D721Med (cell line): ENCODE results near the gene SERPINA3.
"Not testable (repeated sequence)": the region's sequence is repeated elsewhere in the genome, so short reads cannot be mapped to it uniquely, and the experiment has no call there.

Experiments
- DNase-seq: peaks from one replicate; pipeline ENCODE4 v3.0.0; 2011; ENCODE audit warnings: low spot score; ENCODE audit not compliant: insufficient read length
- FAIRE-seq: peaks from 2 replicates; lab custom pipeline; 2011; peaks lifted over from hg19 to GRCh38; lab: Jason Lieb, UNC
- CTCF ChIP-seq: IDR thresholded peaks from 2 replicates; pipeline ENCODE4 v1.5.1; 2012; ENCODE audit warnings: mild to moderate bottlenecking, control low read depth; ENCODE audit not compliant: insufficient read depth; ENCODE audit errors: missing control alignments

The SERPINA3 gene

GRCh38 chr14:94633121-94633520, 20.9 kb downstream of the SERPINA3 start:
- TF ChIP-seq CTCF: no peak
- FAIRE-seq: no peak
- no peak for DNase-seq

GRCh38 chr14:94635154-94635553, 23.0 kb downstream of the SERPINA3 start:
- no peak for DNase-seq
- FAIRE-seq: no peak
- no peak for TF ChIP-seq CTCF

- DNase-seq (no peak), FAIRE-seq (no peak)
- TF ChIP-seq CTCF: no peak
These were observed 24.7 kb downstream of the SERPINA3 start for GRCh38 chr14:94636744-94637412.

- not testable (repeated sequence) for FAIRE-seq, DNase-seq
These were observed 25.6 kb downstream of the SERPINA3 start for GRCh38 chr14:94637814-94638213.

GRCh38 chr14:94638339-94638738, 26.1 kb downstream of the SERPINA3 start:
- FAIRE-seq: no peak

GRCh38 chr14:94638961-94639817, 27.0 kb downstream of the SERPINA3 start:
- TF ChIP-seq CTCF: no peak
- FAIRE-seq (no peak), DNase-seq (no peak)

More at GRCh38 chr14:94638339-94638738, 26.1 kb downstream of the SERPINA3 start:
- TF ChIP-seq CTCF: no peak
- DNase-seq: no peak

- no peak for TF ChIP-seq CTCF
- no peak for FAIRE-seq
These were observed 28.8 kb downstream of the SERPINA3 start for GRCh38 chr14:94640721-94641631.

More at GRCh38 chr14:94640721-94641631, 28.8 kb downstream of the SERPINA3 start:
- no peak for DNase-seq
